ENCODE results near the gene SUPT4H1. TPM values are rescaled to one million over a fixed set of nuclear protein-coding genes. Genes with fewer than 3 reads are reported as not detected.
A peak's percentile ranks its signal among the peaks of the same experiment; 100 is the strongest.

SUPT4H1 gene
- total RNA-seq, 2 donors from 2014 or later = 44.8 to 70.0 TPM

DNA sequence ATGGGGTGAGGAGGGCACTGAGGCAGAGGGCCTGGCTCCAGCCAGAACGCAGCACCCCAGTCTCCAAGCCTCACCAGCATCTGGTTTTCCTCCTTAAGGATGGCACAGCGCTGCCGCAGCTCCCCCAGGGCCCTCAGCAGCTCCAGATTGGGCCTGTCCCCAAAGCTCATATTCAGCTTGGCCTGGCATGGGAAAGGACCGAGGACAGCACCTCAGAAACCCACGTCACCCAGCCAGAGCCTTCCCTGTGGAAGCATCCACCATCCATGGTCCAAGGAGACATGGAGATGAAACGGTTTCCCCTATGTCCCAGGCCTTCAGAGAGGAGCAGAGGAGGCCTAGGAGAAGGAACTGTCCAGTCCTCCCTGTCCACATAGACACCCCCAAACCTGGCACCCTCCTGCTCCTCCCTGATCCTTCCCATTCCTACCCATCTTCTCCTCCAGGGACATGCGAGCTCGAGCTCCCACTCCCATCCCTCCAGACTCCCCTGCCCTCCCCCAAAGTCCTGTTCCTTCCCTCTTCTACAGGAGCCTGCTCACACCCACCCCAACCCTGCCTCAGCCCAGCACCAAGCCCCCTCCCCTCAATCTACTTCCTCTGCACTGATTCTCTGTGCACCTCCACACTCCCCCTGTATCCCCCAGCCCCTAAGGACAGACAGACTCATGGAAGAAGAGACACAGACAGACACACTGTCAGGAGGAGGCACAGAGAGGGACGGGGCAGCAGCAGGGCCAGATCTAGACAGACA lies 25.2 kb downstream of the SUPT4H1 start:
- TF ChIP-seq POLR2A (IDR thresholded peaks at IDR 0.05) (no peak), POLR2AphosphoS5 (IDR thresholded peaks at IDR 0.05) (no peak)
- TF ChIP-seq, protein P1, sequence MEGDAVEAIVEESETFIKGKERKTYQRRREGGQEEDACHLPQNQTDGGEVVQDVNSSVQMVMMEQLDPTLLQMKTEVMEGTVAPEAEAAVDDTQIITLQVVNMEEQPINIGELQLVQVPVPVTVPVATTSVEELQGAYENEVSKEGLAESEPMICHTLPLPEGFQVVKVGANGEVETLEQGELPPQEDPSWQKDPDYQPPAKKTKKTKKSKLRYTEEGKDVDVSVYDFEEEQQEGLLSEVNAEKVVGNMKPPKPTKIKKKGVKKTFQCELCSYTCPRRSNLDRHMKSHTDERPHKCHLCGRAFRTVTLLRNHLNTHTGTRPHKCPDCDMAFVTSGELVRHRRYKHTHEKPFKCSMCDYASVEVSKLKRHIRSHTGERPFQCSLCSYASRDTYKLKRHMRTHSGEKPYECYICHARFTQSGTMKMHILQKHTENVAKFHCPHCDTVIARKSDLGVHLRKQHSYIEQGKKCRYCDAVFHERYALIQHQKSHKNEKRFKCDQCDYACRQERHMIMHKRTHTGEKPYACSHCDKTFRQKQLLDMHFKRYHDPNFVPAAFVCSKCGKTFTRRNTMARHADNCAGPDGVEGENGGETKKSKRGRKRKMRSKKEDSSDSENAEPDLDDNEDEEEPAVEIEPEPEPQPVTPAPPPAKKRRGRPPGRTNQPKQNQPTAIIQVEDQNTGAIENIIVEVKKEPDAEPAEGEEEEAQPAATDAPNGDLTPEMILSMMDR (IDR thresholded peaks at IDR 0.05) = no peak
- H3K4me3 ChIP-seq = no peak overlapping the region
- DNase-seq (ENCODE audit: low spot score) = no peak
- WGBS = 86% methylated on average over 9 of the region's 9 CpGs
- H3K4me1 ChIP-seq (replicated peaks) = no peaks in the 10 kb centered on the region
- no peak overlapping the region for H3K27ac ChIP-seq
- intact Hi-C loops (cut with DNase I) = no loop called here
- H3K27me3 ChIP-seq (replicated peaks; ENCODE audit: insufficient read depth) = no peaks in the 10 kb centered on the region
- no peaks in the 10 kb centered on the region for H3K36me3 ChIP-seq
- no peaks in the 10 kb centered on the region for H3K9me3 ChIP-seq

DNA sequence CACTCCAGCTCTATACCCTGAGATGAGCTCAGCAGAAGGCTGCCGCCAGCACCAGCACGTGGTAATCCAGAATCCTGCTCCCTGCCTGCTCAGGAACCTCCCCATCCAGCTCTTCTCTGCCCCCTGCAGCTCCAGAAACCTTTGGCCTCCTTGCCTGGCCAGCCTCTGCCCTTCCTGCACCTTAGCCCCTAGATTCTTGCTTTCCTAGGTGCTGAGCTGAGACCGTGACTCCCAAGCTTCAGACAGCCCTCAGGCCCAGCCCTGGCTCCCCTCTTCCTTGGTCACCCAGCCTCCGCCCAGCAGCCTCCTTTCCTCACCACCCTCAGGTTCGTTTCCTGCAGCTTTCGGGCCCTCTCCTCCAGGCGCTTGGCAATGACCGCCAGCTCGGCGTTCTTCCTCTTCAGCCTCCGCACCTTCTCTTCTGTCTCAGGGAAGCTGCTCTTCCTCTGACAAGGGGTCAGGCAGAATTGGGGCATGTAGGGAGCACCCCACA lies 26.0 kb downstream of the SUPT4H1 start:
- no peak for DNase-seq (ENCODE audit: low spot score)
- intact Hi-C loops (cut with DNase I) = no loop called here

DNA sequence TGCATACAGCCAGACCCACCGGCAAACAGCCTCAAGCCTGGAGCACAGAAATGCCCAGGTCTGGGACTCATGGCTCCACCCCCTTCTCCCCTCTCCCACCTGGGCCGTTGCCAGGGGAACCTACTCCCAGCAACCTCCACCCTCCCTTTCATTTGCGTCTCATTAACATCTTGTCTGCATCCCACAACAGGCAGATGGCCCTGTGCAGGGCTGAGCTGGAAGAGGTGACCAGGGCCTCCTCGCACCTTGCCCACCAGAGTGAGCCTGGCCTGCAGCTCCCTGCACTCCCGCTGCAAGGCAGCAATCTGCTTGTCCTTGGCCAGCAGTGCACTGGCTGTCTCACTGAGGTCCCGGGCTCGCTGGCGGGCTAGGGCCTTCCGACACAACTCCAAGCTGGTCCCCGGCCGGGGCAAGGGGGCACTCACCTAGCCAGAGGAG lies 26.7 kb downstream of the SUPT4H1 start:
- Histone ChIP-seq H3K4me3 (peak overlapping the region; percentile 64), H3K4me1 (replicated peaks) (no peaks in the 10 kb centered on the region), H3K27me3 (replicated peaks; ENCODE audit: insufficient read depth) (no peaks in the 10 kb centered on the region), H3K27ac (no peak overlapping the region), H3K9me3 (no peaks in the 10 kb centered on the region), H3K36me3 (no peaks in the 10 kb centered on the region)
- intact Hi-C loops (cut with DNase I) = no loop called here
- no peak for DNase-seq (ENCODE audit: low spot score)
- 75% methylated on average over 11 of the region's 11 CpGs for WGBS
- TF ChIP-seq POLR2A (IDR thresholded peaks at IDR 0.05) = no peak
- TF ChIP-seq, protein P1 (IDR thresholded peaks at IDR 0.05) = no peak
- TF ChIP-seq POLR2AphosphoS5 (IDR thresholded peaks at IDR 0.05) = no peak

More for the DNA sequence above, 26.0 kb downstream of the SUPT4H1 start:
- Histone ChIP-seq H3K4me1 (replicated peaks) (no peaks in the 10 kb centered on the region), H3K4me3 (no peak overlapping the region), H3K27me3 (replicated peaks; ENCODE audit: insufficient read depth) (no peaks in the 10 kb centered on the region), H3K36me3 (no peaks in the 10 kb centered on the region), H3K9me3 (no peaks in the 10 kb centered on the region), H3K27ac (no peak overlapping the region)
- WGBS = 86% methylated on average over 11 of the region's 11 CpGs
- no peak for TF ChIP-seq POLR2AphosphoS5 (IDR thresholded peaks at IDR 0.05)
- TF ChIP-seq POLR2A (IDR thresholded peaks at IDR 0.05) = no peak
- TF ChIP-seq, protein P1 (IDR thresholded peaks at IDR 0.05) = no peak

DNA sequence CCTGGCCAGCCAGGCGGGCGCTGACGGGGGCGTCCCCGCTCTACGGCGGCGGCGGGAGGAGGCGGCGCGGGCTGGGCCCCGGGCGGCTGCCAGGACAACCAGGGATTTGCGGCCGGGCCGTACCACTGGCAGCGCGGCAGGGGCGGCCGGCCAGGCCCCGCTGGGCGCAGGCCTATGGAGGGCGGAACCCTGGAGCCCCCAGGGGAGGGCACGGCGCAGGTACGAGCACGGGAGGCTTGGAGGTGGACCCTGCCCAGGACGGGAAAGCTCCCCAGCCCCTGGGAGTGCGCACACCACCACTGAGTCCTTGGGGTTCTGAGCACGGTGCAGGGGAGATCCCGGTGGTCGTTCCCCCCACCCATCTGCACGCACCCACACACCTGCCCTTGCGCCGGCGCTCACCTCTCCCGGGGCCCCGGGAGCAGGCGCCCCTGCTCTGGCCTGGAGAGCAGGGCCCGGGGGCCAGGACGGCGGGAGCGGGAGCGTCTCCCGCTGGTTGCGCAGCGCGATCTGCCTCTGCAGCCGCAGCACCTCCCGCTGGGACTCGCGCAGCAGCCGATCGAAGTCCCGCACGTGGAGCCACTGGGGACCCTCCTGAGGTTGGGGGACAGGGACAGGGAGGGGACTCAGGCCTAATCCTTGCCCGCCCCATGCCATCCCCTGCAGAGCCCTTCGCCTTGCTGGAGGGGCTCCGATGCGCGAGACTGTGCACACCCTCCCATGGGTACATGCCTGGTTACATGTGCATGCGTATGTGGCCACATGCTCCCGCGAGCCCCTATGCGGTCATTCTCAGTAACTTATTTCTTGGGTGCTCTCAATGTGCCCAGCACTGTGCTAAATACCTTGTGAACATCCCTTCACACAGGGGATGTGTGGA lies 27.4 kb downstream of the SUPT4H1 start:
- no peaks in the 10 kb centered on the region for H3K36me3 ChIP-seq
- DNase-seq (ENCODE audit: low spot score) = peak; percentile 35
- no peaks in the 10 kb centered on the region for H3K27me3 ChIP-seq (replicated peaks; ENCODE audit: insufficient read depth)
- peak overlapping the region; percentile 59 to 67 for H3K27ac ChIP-seq
- no peaks in the 10 kb centered on the region for H3K9me3 ChIP-seq
- 10% methylated on average over 36 of the region's 66 CpGs for WGBS
- intact Hi-C loops (cut with DNase I) = loop anchor here (5.0 kb wide), 1 partner anchor 93 kb away; the partner anchor contains the start of gene RNF43
- TF ChIP-seq POLR2A (IDR thresholded peaks at IDR 0.05) = no peak
- TF ChIP-seq, protein P1 (IDR thresholded peaks at IDR 0.05) = no peak
- no peak for TF ChIP-seq POLR2AphosphoS5 (IDR thresholded peaks at IDR 0.05)
- H3K4me3 ChIP-seq = peak overlapping the region; percentile 64
- H3K4me1 ChIP-seq (replicated peaks) = no peaks in the 10 kb centered on the region
